ENCODE data around the gene CCDC184.
A peak's percentile ranks its signal among the peaks of the same experiment; 100 is the strongest.
"Not testable (repeated sequence)": the region's sequence is repeated elsewhere in the genome, so short reads cannot be mapped to it uniquely, and the experiment has no call there.

The CCDC184 gene

DNA sequence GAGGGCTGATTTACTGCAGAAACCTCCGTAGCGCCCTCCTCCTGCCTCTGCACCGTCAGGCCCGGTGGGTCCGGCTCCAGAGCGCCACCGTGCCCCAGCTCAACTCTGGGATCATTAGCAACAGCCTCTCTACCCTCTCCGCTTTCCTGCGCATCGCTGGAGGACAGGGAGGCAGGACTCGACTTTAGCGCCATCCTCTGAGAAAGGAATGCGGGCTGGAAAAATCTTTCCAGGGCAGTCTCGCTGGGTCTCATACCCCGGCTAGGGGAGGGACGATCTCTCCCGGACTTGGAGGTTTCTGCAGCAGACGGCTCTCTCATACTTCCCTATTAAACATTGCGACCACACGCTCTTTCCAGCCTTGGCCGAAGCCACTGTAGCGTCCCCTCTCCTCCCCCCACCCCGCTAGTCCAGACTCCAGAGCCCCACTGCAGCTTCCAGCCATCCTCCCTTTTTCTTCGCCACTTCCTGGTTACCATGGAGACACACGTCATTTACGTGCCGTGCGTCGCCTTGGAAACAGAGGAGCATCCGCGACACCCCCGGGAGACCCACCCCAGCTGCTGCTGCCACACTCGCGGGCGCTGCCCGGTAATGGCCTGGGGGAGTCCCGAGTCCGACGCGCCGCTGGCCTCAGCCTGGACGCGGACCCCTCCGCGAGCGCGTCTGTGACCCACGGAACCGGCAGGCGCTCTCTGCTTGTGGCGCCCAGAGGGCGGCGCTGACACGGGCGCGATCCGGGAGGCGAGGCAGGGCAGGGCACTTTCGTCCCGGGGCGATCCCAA is at the start of gene CCDC184:
TSS of gene CCDC184 (plus strand) at position 554 of the 785 bp plus-strand sequence. CDS start 479 bp downstream, outside the sequence.
- DNase-seq (ENCODE audit: low read depth) = peak; percentile 26

DNA sequence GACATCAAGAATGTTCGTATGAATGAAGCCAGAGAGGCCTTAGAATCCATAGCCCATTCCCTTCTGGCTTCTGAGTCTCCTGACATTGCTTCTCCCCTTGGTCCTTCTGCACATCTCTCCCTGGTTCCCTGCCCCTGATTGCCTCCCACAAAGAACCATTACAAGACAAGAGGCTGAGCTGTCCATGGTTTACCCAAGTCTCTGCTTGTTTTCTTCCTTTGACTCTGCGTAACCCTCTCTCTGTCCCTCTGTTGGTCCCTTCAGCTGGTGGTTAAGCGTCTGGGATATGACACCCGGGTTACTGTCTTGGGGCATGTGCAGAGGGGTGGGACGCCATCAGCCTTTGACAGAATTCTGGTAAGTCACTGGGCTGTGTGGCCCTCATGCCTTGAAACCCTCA is 48.4 kb upstream of the CCDC184 start:
- no peak for DNase-seq (ENCODE audit: low read depth)

- DNase-seq (ENCODE audit: low read depth) = no peak
These were observed 40.4 kb upstream of the CCDC184 start for GRCh38 chr12:48142818-48143674.

DNA sequence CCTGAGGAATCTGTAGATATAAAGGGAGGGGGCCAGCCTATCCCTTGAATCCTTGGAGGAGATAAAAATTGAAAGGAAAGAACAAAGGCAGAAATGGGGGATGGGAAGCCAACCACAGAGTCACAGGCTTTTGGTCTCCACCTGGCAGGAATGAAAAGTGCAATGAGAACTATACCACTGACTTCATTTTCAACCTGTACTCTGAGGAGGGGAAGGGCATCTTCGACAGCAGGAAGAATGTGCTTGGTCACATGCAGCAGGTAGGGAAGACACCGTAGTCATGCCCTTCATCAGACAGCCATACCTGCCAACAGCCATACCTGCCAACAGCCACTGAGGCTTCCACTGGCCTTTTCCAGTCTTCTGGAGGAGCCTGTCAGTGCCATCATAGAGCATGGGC is 39.5 kb upstream of the CCDC184 start:
- no peak for DNase-seq (ENCODE audit: low read depth)

DNA sequence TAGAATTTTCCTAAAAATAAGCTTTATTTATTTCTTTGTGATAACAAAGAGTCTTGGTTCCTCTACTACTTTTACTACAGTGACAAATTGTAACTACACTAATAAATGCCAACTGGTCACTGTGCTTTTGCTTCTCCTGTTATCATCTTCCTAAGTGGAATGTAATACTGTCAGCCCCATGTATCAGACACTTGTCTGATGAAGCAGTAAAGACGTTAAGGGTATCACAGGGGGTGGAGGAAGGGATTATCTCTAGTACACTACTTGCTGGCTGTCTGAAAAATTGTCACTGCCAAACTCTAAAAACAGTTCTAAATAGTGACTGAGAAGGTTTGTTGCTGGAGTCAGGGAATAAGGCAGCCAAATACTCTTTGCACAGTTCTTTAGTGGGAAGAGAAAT is 37.5 kb upstream of the CCDC184 start:
- DNase-seq (ENCODE audit: low read depth) = no peak

GRCh38 chr12:48151103-48151771 is 32.2 kb upstream of the CCDC184 start:
- DNase-seq (ENCODE audit: low read depth) = no peak

- DNase-seq (ENCODE audit: low read depth) = not testable (repeated sequence)
These were observed 27.7 kb upstream of the CCDC184 start for GRCh38 chr12:48155786-48156185.

- no peak for DNase-seq (ENCODE audit: low read depth)
These were observed 26.8 kb upstream of the CCDC184 start for GRCh38 chr12:48156652-48157017.

DNA sequence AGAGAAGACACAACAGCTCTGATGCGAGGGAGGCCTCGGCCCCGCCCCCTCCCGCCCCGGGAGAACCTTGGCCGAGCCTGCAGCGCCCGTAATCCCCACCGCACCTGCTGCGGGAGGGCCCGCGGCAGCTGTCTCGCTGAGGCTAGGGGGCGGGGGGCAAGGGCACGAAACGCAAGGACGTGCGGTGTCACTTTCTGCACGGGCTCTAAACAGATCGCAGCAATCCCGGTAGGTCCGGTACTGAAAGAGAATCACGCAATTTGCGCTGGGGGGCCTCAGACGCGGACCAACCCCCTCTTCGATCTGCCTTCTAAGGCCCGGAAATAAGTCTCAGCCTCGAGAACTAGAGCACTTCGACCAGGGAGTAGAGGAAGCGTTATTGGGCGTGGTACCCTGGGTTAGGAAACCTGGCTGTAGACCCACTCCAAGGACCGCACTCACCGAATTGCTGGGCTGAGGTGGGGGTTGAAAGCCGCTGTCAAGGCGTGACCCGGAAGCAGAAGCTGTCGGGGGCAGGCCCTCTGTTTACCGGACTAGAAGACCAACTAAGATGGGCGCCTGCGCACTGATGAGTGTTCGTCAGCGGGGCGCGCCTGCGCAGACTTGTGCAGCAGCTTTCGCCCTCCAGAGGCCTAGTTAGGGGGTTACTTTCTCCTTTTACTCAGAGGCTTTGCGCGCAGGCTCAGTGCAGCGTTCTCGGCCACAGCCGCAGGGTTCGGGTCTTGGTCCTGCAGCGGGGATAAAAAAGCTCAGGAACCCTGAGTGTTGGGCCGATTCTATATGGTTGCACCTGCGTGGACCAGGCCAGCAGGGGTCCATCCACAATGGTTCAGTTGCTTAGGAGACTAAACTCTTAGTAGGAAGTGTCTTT is 26.2 kb upstream of the CCDC184 start, which contains the start of gene ASB8:
TSS of gene ASB8 (minus strand) at position 498 of the 871 bp plus-strand sequence. CDS start 4,019 bp downstream, outside the sequence.
- DNase-seq (ENCODE audit: low read depth) = peak; percentile 85

DNA sequence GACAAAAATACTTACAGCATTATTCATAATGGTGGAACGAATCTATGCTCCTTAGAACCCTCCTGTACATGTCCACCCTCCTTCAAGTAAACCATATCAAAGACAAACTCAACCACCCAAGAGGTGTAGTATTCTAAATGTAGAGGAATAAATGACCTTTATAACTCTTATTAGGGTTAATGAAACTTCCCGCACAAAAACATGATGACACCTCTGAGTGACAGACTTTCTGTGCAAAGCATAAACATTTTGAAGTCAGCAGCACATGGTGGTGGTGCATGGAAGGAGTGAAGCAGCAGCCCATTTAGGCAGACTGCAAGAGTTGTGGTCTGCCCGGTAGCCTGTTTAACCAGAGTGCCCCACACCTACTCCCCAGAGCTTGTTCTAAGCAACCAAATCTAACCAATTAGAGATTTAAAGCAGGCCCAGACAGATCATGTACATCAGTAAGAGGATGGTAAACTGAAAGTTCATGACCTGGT is 25.5 kb upstream of the CCDC184 start:
- no peak for DNase-seq (ENCODE audit: low read depth)

- DNase-seq (ENCODE audit: low read depth) = no peak
These were observed 23.4 kb upstream of the CCDC184 start for GRCh38 chr12:48160046-48160445.

- DNase-seq (ENCODE audit: low read depth) = no peak
These were observed 22.6 kb upstream of the CCDC184 start for GRCh38 chr12:48160807-48161206.

- DNase-seq (ENCODE audit: low read depth) = no peak
These were observed 20.2 kb upstream of the CCDC184 start for GRCh38 chr12:48163150-48163747.

GRCh38 chr12:48164451-48164850 is 19.0 kb upstream of the CCDC184 start:
- no peak for DNase-seq (ENCODE audit: low read depth)

GRCh38 chr12:48165089-48165981 is 18.1 kb upstream of the CCDC184 start:
- no peak for DNase-seq (ENCODE audit: low read depth)

DNA sequence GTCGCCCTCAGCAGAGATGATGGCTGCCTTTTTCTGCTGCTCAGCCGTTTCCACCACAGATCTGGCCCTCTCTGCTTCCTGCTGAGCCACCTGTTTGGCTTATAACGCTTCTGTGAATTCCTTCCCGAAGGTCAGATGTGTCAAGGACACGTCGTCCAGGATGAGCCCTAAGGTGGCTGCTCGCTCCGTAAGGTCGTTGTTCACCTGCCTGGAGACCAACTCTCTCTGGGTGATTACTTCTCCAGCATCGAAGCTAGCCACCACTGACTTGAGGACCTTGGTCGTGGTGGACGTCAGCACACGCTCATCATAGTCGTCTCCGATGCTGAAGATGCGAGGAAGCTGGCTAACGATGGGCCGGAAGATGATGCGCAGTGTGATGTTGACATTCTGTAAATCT is 14.4 kb upstream of the CCDC184 start:
- DNase-seq (ENCODE audit: low read depth) = no peak

- DNase-seq (ENCODE audit: low read depth) = no peak
These were observed 7.6 kb upstream of the CCDC184 start for GRCh38 chr12:48175613-48176416.

GRCh38 chr12:48176417-48176751 is 7.1 kb upstream of the CCDC184 start:
- DNase-seq (ENCODE audit: low read depth) = no peak

- DNase-seq (ENCODE audit: low read depth) = no peak
These were observed 5.5 kb upstream of the CCDC184 start for GRCh38 chr12:48177982-48178381.
